HG02840 (cell line): ENCODE measurements around the gene GLIS1.

Experiments
- ATAC-seq: cut with Tn5 transposase; IDR thresholded peaks from one replicate; pipeline ENCODE4 v1.9.1; 2021; ENCODE audit warnings: mild to moderate bottlenecking, moderate library complexity, moderate number of reproducible peaks; ENCODE audit not compliant: unreplicated experiment, low FRiP score

GLIS1 gene

DNA sequence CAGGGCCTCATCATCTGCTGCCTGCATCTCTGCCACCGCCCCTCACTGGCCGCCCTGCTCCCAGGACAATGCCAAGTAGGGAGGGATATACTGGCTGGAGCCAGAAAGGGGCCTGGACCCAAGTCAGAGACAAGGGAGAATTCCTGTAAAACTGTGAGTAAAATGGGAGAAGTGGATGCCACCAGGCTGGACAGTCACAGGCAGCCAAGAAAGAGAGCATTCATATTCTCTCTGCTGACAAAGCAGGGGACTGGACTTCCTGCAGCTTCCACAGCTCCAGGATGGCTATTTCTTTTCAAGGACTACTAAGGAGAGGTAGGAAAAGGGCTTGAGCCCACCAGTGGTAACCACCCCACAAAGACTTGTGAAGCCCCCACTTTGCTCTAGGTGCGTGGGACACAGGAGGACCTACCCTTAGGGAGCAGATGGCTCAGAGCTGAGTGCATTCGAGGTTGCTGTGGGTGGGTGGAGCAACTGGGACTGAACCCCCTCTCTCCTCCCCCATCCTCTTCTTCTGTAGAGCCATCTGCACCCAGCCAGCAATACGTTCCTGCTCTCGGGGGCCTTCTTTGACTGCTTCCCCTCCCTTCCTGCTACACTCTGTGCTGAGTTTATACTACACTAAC is 57.5 kb downstream of the GLIS1 start:
- ATAC-seq = no peak

DNA sequence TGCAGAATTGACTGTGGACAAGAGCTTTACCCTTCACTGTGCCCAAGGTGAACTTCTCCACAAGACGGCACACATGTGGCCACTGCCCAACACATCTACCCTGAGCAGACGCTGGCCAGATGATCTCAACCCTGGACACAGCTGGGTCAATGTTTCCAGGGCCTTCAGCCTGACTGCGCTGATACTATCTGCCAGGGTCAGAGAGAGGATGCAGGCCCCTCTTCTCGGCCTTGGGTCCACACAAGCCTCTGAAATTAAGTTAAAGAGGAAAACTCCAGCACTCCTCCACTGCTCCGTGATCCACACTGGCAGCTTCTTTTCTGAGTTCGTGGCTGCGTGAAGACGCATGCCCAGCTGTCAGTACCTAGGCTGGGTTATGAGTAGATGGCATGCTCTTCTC is 58.1 kb downstream of the GLIS1 start:
- ATAC-seq = no peak

DNA sequence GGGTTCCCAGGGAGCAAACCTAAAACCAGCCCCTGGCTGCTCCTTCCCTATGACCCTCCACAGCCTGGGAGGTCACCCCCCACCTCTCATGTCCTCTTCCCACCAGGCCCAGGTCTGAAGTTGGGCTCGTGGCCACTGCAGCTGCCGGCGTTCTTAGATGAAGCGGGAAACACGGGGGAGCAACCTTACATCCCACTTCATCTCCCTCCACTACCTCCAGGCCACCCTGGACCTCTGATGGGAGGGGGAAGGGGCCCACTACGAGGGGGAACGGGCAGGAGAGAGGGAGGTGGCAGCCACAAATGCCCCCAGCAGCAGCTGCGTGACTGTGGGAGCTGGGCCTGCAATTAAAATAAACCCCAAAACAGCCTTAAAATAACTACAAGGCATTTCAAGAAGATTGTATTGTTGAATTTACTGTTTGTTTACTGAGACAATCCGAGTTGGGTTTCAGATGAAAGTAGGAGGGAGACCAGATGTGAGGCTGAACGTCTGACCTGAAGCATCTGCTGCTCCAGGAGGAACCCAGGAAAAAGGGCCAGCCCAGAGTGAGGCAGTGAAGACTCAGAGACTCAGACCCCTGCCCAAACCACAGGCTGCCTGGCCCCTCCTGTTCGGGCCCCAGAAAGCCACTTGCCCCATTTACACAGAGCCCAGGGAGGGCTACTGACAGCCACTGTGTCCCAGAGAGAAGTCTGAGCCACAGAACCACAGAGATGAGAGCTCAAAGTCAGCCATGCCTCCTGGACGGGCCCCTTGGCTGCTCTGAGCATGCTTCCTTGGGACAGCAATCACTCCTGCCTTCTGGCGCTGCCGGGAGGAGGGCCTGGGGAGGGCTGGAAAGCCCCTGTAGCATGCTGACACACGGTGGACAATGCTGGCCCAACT is 59.8 kb downstream of the GLIS1 start:
- ATAC-seq = no peak

DNA sequence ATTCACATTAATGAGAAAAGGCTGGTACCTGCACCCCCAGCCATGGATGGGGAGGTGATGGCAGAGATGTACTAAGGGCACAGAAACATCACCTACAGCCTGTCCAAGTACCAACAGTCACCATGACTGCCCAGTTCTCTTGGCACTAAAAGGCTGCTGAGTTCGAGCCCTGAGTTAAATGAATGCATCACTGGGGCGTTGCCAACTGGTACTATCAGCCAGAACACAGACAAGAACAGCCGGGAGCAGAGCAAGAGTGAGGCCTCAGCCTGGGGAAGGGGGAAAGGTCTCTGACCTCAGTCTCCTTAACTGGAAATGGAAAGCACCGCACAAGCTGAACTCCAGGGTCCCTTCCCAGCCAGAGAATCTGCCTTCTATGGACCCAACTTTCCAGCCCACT is 60.5 kb downstream of the GLIS1 start:
- no peak for ATAC-seq

DNA sequence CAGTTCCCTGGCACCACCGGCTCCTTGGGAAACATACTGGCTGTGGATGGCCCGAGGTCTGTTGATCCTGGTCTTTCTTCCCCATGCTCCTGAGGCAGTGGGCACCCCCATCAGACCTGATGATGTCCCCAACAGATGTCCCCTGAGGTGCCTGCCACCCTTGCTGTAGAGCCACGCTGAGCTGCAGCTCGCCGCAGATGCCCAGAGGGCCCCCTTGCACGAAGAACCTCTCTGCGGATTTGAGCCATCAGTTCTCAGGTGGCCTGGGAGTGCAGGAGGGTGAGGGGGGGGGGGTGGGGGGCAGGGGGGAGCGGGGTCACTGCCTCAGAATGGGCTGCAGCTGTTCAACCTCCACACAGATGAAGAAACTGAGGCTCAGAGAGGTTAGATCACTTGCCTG is 60.9 kb downstream of the GLIS1 start:
- ATAC-seq = no peak

DNA sequence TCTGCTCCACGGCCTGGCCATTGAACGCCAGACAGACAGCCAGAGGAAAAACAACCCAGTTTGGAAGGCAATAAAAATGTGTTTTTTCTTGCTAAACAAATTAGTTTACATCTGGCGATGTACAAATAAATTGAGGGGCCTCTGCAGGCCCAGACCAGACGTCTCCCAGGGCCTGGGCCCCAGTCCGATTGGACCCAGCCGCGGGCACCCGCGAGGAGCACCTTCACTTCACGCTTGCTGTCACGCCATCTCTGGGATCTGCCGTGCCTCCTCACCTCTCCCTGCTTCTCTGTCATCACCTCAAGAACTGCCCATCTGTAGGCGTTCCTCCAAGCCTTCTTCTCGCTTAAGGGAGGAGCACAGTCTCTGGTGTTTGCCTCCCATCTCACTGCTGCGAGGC is 61.5 kb downstream of the GLIS1 start:
- no peak for ATAC-seq

DNA sequence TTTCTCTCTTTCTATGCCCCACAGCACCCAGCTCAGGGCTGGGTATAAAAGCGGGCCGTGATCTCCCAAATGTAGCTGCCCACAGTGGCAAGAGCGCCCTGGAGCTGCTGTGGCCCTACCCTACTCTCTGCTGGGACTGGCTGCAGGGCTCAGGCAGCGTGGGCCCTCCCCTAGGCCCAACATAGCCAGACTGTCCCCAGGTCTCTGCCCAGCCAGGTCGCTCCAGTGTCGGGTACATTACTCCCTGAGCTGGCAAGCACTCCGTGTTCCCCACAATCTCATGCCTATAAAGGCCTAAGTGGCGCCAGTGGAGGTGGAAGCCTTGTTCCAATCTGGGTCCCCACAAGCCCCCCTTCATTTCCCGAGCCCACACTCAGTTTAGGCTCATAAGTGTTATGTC is 66.2 kb downstream of the GLIS1 start:
- no peak for ATAC-seq

DNA sequence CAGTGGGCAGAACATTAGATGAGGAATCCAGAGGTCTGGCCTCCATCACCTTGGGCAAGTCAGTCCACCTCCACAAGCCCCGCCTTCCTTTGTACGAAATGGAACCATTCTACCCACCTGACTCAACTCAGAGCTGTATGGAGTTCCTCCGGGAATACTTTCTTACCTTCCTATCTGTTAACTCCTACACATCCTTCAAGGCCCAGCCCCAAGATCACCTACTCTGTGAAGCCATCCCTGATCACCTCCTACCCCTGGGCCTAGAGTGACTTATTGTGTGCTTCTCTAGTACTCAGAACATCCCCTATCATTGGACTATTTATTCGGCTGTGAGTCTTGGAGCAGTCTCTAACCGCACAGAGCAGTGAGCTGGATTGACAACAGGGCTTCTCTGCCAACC is 66.7 kb downstream of the GLIS1 start:
- ATAC-seq = no peak

DNA sequence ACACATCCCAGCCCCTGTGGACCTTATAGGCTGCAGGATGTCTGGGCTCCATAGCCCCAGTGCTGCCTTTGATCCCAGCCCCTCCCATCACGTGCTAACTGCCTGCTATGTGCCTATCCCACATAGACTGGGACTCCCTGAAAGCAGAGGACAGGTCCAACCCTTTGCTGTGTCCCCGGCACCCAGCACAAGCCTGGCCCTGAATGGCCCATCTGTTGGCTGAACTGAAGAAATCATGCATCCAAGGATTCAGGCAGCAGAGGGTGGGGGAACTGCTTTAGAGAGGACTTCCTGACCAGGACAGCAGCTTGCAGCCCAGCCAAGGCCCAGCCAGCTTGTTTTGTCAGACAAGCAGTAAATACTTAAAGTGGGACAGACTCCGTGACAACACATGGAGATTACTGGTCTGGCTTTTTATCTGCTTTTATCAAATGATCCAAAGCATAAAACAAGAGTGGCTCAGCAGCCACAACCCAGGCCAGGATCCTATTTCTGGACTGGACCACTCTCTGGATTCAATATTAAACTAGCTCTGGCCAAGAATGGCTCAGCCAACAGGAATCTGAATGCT is 69.3 kb downstream of the GLIS1 start:
- ATAC-seq = no peak

DNA sequence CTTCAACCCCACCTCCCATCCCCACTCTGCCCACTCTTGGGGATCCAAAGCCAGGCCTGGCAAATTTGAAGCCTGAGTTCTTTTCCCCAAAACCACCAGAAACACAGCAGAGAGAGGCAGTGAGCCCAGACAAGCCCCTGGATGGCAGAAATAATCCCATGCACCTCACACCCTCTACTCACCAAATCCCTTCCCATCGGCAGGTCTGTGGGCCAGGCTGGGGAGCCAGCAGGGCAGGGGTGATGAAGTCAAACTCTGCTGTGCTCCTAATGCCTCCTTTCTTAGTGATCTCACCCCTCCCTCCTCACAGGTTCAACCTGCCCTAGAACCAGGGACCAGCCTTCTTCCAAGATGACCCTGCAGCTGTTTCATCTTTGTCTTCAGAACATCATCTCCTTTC is 72.4 kb downstream of the GLIS1 start:
- no peak for ATAC-seq

DNA sequence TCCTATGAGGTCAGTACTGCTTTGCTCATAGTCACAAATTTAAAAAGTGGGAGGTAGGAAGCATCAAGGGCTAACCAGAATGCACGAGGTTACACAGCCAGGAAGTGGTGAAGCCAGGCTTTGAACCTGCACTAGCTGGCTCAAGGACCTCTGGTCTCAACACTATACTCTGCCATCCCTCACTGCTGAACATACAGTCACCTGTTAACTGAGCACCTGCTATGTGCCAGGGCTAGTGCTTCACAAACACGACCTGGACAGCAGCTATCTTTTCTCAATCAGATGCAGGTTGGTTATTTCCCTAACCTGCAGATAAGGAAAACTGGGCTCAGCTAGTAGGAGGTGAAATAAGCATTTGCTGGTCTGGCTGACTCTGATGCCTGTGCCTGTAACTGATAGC is 73.0 kb downstream of the GLIS1 start:
- ATAC-seq = no peak

DNA sequence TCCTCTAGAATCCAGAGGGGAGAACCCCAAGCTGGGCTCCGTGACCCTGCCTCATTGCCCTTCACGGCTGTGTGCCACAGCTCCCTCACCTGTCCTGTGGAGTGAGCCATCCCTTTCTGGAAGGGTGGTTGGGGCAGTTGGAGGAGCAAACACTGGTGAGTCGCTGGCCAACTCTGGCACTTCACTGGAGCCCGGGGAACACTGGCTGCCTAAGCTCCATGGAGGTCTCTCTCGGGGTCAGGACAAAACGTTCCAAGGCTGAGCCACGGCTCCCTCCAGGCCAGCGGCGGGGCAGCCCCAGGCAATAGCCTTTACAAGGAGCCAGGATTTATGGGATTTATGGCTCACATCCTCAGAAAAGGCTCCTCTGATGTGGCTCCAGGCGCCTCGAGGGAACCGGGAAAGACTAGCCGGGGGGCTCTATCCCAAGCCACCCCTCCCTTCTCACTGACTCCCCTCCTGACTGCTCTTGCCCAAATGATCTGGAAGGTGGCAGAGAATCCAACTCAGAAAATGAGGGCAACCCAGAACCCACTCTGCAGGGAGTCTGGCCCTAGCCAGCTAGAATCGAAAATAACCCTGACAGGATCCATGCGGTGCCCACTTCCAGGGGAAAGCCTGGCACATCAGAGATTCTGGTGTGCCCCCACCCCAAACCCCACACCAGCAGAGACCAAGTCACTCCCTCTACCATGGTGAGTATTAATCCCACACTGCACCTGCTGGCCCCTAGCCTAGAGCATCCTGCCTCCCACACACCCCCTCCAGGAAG is 75.2 kb downstream of the GLIS1 start:
- ATAC-seq = no peak

DNA sequence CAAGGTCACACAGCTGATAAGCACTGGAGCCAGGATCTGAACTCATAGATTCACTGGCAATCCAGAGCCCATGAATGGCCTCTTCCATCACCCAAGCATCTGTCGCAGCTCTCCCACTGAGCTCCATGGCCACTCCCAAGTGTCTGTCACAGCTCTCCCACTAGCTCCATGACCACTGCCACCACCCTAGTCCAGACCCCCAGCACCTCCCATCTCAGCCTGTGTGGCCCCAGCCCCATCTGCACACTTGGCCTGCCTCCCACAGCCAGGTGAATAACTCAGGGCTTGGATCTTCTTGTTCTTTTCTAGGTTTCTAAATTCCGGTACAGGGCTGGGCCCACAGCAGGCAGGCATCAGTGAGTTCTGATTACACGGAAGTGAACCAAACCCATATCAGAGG is 76.0 kb downstream of the GLIS1 start:
- no peak for ATAC-seq

DNA sequence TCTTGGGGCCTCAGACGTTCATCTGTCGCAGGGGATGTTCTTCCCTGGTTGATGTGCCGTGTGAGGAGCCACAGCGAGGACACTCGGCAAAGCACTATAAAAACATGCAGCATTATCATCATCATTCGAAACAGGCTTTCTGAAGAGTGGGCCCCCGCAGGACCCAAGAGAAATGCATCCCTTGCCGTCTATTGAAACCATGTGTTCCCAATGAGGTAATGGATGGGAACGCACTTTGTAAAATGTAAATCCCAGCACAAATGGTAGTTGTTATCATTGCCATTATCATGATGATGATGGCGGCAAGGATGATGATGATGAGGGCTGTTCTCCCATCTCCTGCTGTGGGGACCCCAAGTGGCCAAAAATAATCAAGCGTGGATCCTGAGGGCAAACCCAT is 76.8 kb downstream of the GLIS1 start:
- ATAC-seq = no peak

DNA sequence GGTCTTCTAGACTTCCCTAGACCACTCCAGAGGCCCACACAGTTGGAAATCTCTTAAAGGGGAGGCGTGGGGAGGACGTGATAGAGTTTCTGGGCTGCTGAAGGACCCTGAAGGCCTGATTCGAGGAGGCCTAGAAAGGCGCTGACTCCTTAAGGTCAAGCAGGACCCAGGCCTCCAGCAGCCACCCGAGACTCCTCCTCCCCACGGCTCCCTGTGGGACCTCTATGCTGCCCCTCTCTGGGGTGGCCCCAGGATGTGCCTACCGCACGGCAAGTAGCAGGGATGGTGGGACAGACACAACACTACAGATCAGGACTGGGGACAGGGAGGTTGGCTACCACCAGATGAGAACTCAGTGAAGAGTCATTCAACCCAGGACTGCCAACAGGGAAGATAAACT is 77.5 kb downstream of the GLIS1 start:
- ATAC-seq = no peak

DNA sequence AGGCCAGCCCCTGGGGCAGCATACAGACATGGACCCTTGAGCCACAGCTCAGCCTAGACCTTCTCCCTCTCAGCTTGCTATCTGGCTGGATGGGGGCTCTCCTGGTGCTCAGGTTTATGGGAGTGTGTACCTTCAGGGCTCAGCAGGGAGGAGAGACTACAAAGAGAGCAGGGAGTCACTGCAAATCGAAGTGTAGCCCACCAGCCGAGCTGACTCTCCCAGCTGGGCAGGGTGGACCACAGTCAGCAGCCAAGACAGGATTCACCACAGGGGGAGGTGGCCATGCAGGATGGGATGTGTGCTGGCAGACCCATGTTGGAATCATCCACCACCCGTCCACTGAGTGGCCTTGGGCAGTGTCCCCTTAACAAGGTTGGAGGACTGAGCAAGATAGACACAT is 78.3 kb downstream of the GLIS1 start:
- ATAC-seq = no peak

DNA sequence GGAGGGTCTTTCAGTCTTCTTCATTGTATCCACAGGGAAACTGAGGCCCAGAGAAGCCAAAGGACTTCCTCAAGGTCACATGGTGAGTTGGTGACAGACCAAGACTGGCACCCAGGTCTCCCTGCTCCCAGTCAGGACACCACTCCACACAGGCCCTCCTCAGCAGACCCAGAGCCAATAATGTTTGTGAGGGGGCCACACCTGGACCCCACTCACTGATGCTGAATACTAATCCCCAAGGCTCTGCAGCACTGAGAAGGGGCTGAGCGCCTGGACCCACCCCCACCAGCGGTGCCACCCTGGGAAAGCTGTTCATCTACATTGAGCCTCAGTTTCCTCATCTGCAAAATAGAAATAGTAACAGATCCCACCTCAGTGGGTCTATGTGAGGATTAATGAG is 79.5 kb downstream of the GLIS1 start:
- no peak for ATAC-seq

DNA sequence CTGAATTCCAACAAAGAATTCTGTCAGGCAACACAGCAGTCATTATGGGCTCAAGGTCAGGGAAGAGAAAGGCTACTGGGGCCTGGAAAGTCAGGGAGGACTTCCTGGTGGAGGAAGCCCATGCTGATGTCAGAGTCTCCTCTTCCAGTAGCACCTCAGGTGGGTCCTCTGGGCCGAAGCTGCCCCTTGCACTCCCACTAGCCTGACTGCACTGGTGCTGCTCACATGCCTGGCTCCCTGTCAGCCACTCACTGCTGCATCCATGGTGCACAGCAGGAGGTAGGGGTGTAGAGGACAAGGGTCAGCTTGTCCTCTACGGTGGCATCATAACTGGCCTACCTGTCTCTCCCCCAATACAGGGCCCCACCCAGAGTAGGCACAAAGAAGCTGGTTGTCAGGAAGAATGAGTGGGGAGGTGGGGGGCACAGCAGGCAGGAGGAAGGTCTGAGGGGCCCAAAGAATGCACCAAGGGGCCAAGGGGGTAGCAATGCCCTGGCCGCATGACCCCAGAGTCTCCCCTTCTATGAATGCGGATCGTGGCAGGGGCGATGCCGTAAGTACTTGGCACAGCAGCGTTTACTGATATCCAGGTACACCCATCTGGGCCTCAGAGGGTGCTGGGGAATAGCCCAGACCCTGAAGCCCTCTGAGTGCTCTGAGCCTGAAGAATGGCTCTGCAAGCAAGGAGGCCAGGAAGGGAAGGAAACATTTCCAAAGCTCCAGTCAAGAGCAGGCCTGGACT is 80.3 kb downstream of the GLIS1 start:
- ATAC-seq = no peak

DNA sequence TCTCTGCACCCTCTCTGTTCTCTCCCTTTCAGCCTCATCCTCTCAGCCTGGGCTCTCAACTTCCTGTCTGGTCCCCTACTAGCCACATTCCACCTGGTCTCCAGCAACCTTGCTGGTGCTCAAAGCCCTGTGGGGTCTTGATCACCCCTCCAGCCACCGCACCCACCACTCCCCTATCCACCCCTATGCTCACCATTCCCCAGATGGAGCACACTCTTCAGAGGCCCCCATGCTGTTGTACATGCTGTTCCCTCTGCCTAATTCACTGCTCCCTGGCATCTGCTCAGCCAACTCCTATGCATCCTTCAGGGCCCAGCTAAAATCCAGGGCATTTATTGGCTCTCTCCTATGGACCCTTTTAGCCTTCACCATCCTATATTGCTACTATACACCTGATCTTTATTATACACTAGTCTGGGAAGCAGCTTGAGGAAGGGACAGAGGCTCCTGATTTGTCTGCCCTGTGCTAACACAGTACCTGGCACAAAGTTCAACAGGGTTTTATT is 81.0 kb downstream of the GLIS1 start:
- ATAC-seq = no peak

DNA sequence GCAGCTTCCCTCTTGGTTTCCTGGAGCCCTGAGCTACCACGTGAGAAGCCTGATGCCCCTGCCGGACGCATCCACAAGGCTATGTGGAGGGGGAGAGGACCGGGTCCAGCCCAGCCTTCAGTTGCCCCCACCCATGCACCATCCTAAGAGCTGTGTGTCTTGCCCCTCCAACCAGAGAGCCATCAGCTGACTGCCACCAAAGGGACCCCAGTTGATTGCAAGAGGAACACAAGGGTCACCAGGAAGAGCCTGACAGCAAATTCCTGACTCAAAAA is 81.5 kb downstream of the GLIS1 start:
- no peak for ATAC-seq
